ENCODE data around the gene CCM2. TPM values are rescaled to one million over a fixed set of nuclear protein-coding genes. Genes with fewer than 3 reads are reported as not detected.

CCM2 gene
- total RNA-seq, 1 donor from 2014 or later = 47.8 TPM

DNA sequence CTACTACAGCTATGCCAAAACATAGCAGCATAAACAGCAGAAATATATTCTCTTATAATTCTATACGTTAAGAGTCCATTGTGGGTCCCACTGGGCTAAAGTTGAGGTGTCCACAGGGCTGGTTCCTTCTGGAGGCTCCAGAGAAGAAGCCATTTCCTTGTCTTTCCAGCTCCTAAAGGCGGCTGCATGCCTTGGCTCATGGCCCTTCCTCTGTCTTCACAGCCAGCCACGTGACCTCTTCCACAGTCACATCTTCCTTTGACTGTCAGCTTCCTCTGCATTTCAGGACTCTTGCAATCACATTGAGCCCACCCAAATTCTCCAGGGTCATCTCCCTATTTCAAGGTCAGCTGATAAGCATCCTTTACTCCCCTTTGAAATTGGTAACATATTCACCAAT, 71.5 kb downstream of the CCM2 start:
- Mint-ChIP-seq H3K27me3 (ENCODE audit: low read depth) (no peaks in the 10 kb centered on the region), H3K36me3 (ENCODE audit: low read depth) (peaks cover 24% of the 10 kb centered on the region), H3K4me1 (ENCODE audit: low read depth) (peaks cover 13% of the 10 kb centered on the region), H3K4me3 (ENCODE audit: unreplicated experiment) (no peak overlapping the region), H3K27ac (ENCODE audit: unreplicated experiment) (no peak overlapping the region), H3K9me3 (ENCODE audit: low read depth) (no peaks in the 10 kb centered on the region)
- TF ChIP-seq, protein P1, sequence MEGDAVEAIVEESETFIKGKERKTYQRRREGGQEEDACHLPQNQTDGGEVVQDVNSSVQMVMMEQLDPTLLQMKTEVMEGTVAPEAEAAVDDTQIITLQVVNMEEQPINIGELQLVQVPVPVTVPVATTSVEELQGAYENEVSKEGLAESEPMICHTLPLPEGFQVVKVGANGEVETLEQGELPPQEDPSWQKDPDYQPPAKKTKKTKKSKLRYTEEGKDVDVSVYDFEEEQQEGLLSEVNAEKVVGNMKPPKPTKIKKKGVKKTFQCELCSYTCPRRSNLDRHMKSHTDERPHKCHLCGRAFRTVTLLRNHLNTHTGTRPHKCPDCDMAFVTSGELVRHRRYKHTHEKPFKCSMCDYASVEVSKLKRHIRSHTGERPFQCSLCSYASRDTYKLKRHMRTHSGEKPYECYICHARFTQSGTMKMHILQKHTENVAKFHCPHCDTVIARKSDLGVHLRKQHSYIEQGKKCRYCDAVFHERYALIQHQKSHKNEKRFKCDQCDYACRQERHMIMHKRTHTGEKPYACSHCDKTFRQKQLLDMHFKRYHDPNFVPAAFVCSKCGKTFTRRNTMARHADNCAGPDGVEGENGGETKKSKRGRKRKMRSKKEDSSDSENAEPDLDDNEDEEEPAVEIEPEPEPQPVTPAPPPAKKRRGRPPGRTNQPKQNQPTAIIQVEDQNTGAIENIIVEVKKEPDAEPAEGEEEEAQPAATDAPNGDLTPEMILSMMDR (IDR thresholded peaks at IDR 0.05) = no peak
- no peak for DNase-seq (ENCODE audit: low spot score)

- H3K27me3 Mint-ChIP-seq (ENCODE audit: low read depth) = no peaks in the 10 kb centered on the region
- no peaks in the 10 kb centered on the region for H3K9me3 Mint-ChIP-seq (ENCODE audit: low read depth)
- DNase-seq (ENCODE audit: low spot score) = no peak
- no peak overlapping the region for H3K27ac Mint-ChIP-seq (ENCODE audit: unreplicated experiment)
- peaks cover 13% of the 10 kb centered on the region for H3K4me1 Mint-ChIP-seq (ENCODE audit: low read depth)
- TF ChIP-seq, protein P1 (IDR thresholded peaks at IDR 0.05) = no peak
- H3K36me3 Mint-ChIP-seq (ENCODE audit: low read depth) = peaks cover 25% of the 10 kb centered on the region
- H3K4me3 Mint-ChIP-seq (ENCODE audit: unreplicated experiment) = no peak overlapping the region
Observed at GRCh38 chr7:45072131-45073030, 72.4 kb downstream of the CCM2 start.

DNA sequence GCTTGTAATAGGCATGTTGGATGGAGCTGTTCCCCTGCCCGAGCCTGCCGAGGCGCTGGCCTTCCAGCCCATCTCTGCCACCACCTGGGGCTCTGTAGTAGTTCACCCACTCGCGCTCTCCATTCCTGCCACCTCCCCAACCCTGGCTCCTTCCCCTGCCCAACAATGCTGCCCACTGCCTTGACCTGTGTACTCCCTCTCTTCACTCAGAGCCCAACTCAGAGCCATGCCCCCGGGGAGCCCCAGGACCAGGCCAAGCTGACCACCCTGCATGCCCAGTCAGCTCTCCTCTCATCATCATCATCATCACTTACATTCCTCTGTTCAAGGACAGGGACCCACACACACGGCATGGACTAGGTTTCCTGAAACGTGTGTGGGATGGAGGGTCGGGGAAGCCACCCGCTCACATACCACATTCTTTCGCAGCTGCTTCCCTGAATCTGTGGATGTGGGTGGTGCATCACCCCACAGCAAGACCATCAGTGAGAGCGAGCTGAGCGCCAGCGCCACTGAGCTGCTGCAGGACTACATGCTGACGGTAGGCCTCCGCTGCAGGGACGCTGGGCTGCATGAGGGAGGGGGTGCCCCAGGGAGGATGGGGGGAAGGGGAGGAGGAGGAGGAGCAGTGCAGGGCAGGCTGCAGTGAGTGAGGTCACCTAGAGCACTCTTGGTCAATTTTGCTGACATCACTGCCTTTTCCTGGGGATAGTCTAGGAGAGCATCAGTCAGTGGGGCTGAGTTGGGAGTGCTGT, 73.2 kb downstream of the CCM2 start:
- DNase-seq (ENCODE audit: low spot score) = no peak
- peak overlapping the region; percentile 72 for H3K27ac Mint-ChIP-seq (ENCODE audit: unreplicated experiment)
- TF ChIP-seq, protein P1 (IDR thresholded peaks at IDR 0.05) = no peak

GRCh38 chr7:45073786-45074527, 74.0 kb downstream of the CCM2 start:
- no peak for DNase-seq (ENCODE audit: low spot score)
- Mint-ChIP-seq H3K4me3 (ENCODE audit: unreplicated experiment) (no peak overlapping the region), H3K9me3 (ENCODE audit: low read depth) (no peaks in the 10 kb centered on the region), H3K4me1 (ENCODE audit: low read depth) (peaks cover 13% of the 10 kb centered on the region), H3K27me3 (ENCODE audit: low read depth) (no peaks in the 10 kb centered on the region), H3K36me3 (ENCODE audit: low read depth) (peaks cover 18% of the 10 kb centered on the region), H3K27ac (ENCODE audit: unreplicated experiment) (peak overlapping the region; percentile 27)
- TF ChIP-seq, protein P1 (IDR thresholded peaks at IDR 0.05) = no peak

More for the DNA sequence above, 73.2 kb downstream of the CCM2 start:
- H3K9me3 Mint-ChIP-seq (ENCODE audit: low read depth) = no peaks in the 10 kb centered on the region
- H3K27me3 Mint-ChIP-seq (ENCODE audit: low read depth) = no peaks in the 10 kb centered on the region
- peaks cover 23% of the 10 kb centered on the region for H3K36me3 Mint-ChIP-seq (ENCODE audit: low read depth)
- no peak overlapping the region for H3K4me3 Mint-ChIP-seq (ENCODE audit: unreplicated experiment)
- peaks cover 13% of the 10 kb centered on the region for H3K4me1 Mint-ChIP-seq (ENCODE audit: low read depth)
